HG03139 (cell line): Measurements from ENCODE around the gene TBC1D17.

Source experiments
- ATAC-seq: cut with Tn5 transposase; IDR thresholded peaks from one replicate; pipeline ENCODE4 v1.9.1; 2021; ENCODE audit not compliant: unreplicated experiment

The TBC1D17 gene

DNA sequence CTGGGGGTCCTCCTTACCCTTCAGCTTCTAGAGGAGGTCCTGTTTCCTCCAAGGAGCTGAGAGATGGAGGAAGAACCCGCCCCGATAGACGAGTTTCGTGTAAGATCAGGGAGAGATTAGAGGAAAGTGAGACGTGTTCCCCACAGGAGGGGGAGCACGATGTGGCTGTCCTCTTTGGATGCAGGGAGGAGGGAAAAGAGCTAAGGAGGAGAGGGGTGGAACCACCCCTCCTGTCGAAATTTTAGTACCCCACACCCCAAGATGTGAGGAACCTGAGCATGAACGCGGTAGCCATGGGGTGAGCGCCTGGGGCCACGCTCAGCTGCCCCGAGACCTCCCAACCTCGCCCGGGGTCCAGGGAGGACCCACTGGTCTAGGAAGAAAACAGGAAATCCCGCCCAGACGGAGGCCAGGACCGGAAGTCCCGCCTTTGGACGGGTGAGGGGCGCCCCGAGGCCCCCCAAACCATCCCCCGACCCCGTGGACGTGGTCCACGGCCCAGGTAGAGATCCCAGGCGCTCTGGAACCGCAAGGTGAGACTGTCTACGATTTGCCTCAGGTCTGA, 1.6 kb upstream of the TBC1D17 start:
- ATAC-seq: no peak

- ATAC-seq: peak; percentile 47
Measured at GRCh38 chr19:49876422-49877019, 981 bp upstream of the TBC1D17 start.

DNA sequence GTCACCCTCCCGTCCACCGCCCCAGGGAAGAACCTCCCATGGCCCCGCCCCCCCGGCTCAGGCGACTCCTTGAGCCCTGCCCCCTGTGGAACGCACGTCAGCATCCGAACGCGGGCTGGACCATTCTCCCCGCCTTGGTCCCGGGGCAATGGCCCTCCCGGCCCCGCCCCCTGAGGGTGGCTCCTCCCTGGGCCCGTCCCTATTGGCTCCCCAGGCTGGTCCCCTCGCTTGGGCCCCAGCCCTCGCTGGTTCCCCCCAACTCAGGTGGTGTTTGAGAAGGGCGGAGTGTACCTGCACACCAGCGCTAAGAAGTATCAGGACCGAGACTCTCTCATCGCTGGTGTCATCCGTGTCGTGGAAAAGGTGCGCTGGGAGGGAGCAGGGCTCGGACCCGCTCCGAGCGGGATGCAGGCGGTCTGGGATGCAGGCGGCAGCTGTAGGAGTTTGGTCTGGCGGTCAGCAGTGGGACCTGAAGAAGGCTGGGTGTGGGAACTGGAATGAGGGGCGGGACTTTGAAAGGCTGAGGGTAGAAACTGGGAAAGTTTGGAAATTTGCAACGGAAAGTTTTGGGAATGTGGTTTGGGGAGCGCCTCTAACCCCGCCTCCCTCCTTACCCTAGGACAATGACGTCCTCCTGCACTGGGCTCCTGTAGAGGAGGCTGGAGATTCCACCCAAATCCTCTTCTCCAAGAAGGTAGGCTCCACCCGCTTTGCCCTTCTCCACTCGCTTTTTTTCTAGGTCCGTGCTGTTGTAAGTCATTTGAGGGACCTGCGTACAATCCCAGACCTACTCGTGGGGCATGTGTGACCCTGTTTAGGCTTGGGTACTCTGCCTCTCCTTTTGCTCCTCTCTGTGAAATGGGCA, 609 bp downstream of the TBC1D17 start:
- ATAC-seq: peak; percentile 43

- no peak for ATAC-seq
Measured at GRCh38 chr19:49878744-49879070, 1.2 kb downstream of the TBC1D17 start.

GRCh38 chr19:49879243-49879963, 1.9 kb downstream of the TBC1D17 start:
- no peak for ATAC-seq

- ATAC-seq: no peak
Measured at GRCh38 chr19:49880162-49880869, 2.8 kb downstream of the TBC1D17 start.

- no peak for ATAC-seq
Measured at GRCh38 chr19:49881186-49881585, 3.7 kb downstream of the TBC1D17 start.

DNA sequence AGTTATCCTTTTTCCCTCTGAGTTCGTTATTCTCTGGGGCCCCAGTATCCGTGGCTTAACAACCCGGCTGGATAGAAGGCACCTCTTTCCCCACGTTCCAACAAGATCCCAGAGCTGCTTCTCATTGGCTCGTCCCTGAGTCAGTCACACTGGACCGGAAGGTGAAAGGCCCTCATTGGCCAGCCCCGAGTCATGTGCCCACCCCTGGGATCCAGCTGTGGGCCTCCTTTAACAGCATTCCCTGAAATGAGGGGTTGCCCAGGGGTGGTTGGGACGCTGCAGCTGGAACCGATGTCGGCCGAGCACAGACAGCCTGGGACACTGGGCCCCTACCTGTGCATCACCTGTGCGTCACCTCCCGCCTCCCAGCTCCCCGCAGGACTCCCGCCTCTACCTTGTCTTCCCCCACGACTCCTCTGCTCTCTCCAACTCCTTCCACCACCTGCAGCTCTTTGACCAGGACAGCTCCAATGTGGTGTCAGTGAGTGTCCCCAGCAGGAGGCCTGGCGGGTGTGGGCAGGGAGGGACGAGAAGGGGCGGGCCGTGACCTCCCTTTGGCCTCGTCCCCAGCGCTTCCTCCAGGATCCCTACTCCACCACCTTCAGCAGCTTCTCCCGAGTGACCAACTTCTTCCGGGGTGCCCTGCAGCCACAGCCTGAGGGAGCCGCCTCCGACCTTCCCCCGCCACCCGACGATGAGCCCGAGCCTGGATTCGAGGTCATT, 4.3 kb downstream of the TBC1D17 start:
- ATAC-seq: no peak

GRCh38 chr19:49882643-49883042, 5.1 kb downstream of the TBC1D17 start:
- no peak for ATAC-seq

- no peak for ATAC-seq
Measured at GRCh38 chr19:49883094-49883493, 5.6 kb downstream of the TBC1D17 start.

DNA sequence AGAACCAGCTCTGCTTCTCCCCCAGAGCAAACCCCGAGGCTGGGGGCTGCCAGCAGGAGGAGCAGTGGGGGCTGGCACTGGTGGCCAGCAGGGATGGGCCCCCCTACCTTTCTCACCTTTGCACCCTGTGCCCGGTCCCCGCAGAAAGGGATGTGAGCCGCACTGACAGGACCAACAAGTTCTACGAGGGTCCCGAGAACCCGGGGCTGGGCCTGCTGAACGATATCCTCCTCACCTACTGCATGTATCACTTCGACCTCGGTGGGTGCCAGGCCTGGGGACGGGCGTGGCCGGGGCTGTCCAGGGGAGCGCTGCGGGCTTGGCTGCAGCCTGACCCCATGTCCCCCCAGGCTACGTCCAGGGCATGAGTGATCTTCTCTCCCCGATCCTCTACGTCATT, 6.6 kb downstream of the TBC1D17 start:
- no peak for ATAC-seq

- ATAC-seq: no peak
Measured at GRCh38 chr19:49884760-49885159, 7.3 kb downstream of the TBC1D17 start.

DNA sequence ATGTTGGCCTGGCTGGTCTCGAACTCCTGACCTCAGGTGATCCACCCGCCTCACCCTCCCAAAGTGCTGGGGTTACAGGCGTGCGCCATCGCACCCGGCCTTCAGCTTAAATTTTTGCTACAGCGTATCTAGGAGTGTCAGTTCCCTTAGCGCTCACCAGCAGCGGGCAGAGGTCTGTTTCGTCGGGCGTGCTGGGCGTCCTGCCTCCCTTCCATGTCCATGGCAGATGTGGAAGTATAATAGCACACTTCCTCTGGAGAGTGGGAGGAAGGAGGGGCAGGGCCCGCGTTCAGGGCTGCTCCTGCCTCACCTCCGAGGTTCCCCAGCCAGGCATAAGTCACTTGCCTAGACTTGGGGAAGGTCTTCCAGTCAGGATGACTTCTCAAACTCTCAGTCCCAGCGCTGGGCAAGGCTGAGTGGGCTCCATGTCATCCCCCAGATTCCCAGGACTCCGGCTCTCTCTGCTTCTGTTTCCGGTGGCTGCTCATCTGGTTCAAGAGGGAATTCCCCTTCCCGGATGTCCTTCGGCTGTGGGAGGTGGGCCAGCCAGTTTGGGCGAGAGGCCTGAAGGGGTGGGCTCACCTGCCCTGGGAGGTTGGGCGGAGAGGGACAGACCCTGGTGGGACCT, 9.6 kb downstream of the TBC1D17 start:
- ATAC-seq: no peak

DNA sequence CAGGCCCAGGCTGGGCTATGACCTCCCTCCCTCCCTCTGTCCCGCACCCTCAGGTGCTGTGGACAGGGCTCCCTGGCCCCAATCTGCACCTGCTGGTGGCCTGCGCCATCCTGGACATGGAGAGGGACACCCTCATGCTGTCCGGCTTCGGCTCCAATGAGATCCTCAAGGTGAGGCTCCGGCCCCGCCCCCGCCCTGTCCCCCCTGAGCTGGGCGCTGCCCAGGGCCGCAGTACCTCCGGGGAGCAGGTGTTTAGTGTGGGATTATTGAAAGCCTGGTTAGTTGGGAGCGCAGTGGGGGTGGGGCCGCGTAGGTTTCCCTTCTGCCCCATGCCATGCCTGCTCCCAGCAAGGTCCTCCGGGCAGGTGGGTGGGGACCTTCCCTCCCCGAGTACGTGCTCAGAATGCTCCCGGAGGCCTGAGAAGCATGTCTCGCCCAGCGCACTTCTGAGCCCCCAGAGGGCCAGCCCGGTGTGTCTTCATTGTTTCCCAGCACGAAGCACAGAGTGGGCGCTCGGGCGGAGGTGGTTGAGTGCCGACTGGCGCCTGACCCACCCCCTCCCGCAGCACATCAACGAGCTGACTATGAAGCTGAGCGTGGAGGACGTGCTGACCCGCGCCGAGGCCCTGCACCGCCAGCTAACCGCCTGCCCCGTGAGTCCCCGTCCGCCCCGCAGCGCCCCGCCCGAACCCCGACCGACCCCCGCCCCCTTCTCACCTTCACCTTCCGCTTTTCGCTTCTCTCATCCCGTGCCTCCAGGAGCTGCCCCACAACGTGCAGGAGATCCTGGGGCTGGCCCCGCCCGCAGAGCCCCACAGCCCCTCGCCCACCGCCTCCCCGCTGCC, 10.4 kb downstream of the TBC1D17 start:
- ATAC-seq: no peak

GRCh38 chr19:49888510-49888824, 11.0 kb downstream of the TBC1D17 start:
- no peak for ATAC-seq

DNA sequence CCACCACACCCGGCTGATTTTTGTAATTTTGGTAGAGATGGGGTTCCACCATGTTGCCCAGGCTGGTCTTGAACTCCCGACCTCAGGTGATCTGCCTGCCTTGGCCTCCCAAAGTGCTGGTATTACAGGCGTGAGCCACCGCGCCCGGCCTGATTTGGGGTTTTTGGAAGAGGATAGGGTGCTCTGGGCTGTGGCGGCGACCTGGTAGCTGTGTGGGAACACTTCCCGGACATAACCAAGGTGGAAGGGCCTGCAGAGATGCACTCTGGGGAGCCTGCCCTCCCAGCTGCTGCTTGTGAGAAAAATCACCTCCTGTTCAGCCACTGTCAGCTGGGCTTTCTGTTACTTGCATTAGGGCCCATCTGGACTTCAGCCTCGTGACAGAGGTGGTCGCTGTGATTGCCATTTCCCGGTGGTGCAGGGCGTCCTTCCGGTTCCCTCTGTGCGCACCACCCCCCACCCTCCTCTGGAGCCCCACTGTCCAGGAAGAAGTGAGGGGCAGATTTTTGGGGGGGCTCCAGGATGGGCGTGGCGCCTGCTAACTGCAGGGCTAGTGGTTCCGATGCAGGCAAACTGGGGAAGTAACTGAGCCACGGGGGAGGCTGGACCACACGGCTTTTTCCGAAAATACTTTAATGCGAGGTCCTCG, 11.7 kb downstream of the TBC1D17 start:
- ATAC-seq: no peak

DNA sequence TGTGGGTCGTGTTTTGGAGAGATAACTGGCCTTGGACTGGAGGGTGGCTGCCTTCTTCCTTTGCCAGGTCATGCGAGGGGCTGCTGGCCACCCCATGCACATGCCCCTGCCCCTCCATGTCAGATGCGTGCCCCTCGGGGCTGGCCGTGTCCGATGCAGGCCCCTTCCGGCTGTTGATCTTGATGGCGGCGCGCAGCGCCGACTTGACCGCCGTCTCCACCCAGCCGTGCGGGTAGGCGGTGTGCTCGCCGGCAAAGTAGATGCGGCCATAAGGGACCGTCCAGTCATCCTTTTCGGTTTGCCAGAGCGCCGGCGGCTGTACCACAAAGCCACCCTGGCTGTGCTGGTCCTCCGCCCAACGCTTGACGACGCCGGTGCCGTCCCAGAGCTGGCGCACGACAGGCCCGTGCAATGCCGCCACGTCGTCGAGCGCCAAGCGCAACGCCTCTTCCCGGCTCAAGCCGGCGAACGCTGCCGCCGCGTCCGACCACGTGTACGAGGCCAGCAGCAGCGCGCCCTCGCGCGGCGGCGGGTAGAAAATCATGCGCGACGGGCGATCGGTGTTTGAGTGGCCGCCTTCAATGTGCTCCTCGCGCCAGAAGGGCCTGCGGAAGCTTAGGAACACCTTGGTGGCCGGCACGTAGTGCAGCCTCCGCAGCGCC, 12.3 kb downstream of the TBC1D17 start:
- ATAC-seq: no peak
